ENCODE measurements around the gene TMPRSS9.

DNA sequence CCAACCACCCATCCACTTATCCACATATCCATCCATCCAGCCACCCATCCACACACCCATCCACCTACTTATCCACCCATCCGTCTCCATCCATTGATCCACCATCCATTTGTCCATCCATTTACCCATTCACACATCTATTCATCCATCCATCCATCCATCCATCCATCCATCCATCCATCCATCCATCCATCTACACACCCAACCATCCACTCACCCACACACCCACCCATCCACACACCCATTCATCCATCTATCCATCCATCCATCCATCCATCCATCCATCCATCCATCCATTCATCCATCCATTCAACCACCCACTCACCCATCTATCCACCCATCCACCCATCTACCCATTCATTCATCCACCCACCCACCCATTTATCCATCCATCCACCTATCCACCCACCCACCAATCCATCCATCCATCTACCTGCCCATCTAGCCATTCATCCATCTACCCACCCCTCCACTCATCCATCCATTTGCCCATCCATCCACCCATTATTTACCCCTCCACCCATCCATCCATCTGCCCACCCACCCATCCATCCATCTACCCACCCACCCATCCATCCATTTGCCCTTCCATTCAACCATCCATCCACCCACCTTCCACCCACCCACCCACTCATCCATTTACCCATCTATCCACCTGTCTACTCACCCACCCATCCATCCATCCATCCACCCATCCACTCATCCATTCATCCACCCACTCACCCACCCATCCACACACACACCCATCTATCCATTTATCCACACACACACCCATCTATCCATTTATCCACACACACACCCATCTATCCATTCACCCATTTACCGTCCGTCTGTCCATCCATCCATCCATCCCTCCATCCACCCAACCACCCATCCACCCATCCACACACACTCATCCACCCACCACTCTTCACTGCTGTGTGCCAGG lies 2.5 kb upstream of the TMPRSS9 start:
- TF ChIP-seq POLR2AphosphoS5 (IDR thresholded peaks at IDR 0.05; ENCODE audit: insufficient read depth in 1 of 2, low read depth in 1 of 2) (no peak), POLR2A (IDR thresholded peaks at IDR 0.05) (no peak)
- TF ChIP-seq, protein P1, sequence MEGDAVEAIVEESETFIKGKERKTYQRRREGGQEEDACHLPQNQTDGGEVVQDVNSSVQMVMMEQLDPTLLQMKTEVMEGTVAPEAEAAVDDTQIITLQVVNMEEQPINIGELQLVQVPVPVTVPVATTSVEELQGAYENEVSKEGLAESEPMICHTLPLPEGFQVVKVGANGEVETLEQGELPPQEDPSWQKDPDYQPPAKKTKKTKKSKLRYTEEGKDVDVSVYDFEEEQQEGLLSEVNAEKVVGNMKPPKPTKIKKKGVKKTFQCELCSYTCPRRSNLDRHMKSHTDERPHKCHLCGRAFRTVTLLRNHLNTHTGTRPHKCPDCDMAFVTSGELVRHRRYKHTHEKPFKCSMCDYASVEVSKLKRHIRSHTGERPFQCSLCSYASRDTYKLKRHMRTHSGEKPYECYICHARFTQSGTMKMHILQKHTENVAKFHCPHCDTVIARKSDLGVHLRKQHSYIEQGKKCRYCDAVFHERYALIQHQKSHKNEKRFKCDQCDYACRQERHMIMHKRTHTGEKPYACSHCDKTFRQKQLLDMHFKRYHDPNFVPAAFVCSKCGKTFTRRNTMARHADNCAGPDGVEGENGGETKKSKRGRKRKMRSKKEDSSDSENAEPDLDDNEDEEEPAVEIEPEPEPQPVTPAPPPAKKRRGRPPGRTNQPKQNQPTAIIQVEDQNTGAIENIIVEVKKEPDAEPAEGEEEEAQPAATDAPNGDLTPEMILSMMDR (IDR thresholded peaks at IDR 0.05) = no peak
